Activated CD4-positive, alpha-beta T cell treated with anti-CD3 and anti-CD28 coated beads, Interleukin-2, amount 50 U/mL, for 1 hour (primary cell): Measurements from ENCODE around the gene GPR17.

Source experiments
- DNase-seq: peaks from one replicate; pipeline ENCODE4 v3.0.0-alpha.2; 2020

Gene GPR17

DNA sequence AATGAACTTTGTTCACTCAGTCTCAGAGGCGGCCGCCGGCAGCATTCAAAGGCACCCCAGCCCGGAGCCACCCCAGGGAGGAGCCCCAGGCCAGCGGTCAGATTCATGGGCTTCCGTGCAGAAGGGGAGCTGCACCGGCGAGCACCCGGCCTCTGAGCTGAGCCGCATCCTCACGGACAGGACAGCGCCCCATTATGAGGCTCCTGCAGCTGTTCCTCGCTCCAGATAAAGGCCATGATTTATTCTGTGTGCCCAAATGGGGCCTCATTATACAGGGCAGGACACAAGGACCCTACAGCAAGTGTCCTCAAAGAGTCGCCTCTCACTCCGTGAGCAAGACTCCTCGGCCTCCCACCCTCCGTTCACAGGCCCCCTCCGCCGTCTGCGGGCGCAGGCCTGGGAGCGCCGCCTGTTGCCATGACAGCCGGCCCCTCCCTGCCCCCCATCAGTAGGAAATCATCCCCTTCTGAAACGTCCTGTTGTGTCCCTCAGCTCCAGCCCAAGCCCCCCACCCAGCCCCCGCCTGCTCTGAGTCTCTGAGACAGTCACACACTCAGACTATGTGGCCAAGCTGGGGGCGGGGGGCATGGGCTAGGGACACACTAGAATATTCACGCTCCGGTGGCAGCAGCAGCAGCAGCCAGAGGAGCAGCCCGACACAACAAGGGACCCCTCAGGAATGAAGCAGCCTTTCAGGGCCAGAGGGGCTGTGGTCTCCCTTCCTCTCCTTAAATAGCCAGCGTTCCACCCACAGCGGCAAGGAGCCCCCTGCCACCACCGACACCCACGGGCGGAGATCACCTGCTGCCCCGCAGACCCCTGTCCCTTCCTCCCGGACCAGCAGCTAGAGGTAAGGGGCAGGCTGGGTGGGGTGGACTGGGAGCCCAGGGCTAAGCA, at the start of gene GPR17:
TSS of gene GPR17 (plus strand) at position 759 of the 897 bp plus-strand sequence. CDS start 4,583 bp downstream, outside the sequence.
- DNase-seq = no peak

GRCh38 chr2:127596311-127597045, 49.5 kb upstream of the GPR17 start:
- no peak for DNase-seq

DNA sequence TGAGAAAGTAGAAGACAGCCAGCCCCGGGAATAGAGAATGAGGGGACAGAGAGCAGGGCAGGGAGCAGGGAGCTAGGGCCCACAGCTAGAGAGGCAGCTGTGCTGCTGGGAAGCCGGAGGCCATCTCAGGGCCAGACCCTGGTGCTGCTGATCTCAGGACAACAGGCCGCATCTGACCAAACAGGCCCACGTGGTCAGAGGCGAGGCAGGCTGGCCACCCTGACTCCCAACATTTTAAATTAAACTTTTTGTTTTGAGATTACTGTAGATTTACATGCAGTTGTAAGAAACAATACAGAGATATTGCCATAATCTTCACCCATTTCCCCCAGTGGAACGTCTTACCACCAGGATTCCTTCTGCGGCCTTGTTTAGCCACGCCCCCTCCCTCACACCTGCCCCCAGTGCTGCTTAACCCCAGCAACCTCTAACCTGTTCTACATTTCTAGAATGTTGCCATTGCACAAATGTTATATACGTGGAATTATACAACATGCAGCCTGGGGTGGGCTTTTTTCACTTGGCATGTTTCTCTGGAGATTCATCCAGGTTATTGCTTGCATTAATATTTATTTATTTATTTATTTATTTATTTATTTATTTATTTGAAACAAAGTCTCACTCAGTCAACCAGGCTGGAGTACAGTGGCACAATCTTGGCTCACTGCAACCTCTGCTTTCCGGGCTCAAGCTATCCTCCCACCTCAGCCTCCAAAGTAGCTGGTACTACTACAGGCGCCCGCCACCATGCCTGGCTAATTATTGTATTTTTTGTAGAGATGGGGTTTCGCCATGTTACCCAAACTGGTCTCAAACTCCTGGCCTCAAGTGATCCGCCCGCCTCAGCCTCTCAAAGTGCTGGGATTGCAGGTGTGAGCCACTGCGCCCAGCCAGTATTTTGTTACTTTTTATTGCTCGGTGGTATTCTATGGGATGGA, 48.6 kb upstream of the GPR17 start:
- no peak for DNase-seq

DNA sequence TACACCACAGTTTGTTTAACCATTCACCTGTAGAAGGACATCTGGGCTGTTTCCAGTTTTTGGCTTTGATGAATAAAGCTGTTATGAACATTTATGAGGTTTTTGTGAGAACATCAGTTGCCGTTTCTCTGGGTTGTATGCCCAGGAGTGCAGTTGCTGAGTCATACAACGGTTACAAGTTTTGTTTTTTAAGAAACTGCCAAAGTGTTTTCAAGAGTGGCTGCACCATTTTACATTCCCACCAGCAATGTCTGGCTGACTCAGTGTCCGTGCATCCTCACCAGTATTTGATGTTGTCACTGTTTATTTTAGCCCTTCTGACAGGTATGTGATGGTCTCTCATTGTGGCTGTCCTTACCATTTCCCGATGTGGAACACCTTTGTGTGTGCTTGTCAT, 48.0 kb upstream of the GPR17 start:
- DNase-seq = no peak

DNA sequence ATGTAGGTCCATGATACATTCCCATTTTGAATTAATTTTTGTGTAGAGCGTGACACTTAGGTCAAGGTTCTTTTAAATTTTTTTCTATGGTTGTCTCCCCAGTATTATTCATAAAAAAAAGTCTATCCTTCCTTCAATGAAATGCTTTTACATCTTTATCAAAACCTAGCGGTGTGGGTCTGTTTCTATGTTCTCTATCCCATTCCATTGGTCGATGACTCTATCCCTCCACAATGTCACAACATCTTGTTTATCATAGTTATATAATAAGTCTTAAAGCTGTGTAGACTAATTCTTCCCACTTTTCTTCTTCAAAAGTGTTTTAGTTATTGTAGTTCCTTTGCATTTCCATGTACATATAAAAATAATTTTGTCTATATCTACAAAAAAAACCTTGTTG, 47.2 kb upstream of the GPR17 start:
- no peak for DNase-seq

GRCh38 chr2:127599211-127599610, 46.7 kb upstream of the GPR17 start:
- no peak for DNase-seq

GRCh38 chr2:127604986-127605385, 41.0 kb upstream of the GPR17 start:
- DNase-seq = no peak

DNA sequence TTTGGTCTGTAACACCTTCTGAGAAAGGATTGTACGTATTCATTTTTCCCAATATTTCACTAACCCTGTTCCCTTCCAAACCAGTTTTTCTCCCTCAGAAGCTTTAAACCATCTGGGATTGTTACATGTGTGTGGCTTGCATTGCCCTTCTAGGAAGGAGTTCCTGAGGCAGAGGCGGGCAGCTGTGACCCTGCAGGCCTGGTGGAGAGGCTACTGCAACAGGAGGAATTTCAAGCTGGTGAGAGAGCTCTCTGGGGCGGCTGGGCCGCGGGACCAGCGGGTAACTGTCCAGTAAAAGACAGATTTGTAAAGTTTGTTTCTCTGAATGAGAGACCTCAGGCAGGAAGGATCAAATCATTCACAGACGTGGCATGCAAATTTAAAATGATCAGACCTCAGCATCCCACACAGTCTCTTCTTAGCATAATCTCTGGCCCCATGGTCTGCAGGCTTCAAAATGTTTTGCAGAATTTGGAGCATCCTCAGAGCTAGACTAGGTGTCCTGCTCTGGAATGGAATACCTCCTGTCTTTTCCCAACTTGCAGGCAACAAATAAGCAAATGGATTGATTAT, 40.2 kb upstream of the GPR17 start:
- no peak for DNase-seq

- no peak for DNase-seq
These were observed 39.1 kb upstream of the GPR17 start for GRCh38 chr2:127606625-127607398.

DNA sequence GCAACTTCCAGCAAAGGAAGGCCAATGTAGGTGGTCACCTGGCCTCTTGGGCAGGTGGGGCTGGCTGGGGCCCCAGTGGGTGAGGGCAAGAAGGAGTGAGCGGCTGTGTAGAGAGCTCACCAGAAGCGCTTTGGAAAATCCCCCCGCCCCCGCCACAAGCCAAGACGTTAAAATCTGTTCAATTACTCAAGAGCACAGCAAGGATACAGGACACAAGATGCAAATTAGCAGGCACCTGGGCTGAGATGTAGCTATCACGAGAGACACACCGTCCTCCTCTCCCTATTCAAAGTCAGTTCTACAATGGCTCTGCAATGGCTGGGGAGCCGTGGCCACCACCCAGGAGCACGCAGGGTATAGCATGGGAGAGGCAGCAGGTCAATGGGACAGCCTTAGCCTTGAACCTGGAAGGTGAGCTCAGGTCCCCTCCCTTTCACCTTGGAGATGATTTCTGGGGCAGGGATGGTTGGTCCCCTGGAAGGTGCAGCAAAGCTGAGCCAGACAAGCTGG, 38.5 kb upstream of the GPR17 start:
- DNase-seq = no peak

DNA sequence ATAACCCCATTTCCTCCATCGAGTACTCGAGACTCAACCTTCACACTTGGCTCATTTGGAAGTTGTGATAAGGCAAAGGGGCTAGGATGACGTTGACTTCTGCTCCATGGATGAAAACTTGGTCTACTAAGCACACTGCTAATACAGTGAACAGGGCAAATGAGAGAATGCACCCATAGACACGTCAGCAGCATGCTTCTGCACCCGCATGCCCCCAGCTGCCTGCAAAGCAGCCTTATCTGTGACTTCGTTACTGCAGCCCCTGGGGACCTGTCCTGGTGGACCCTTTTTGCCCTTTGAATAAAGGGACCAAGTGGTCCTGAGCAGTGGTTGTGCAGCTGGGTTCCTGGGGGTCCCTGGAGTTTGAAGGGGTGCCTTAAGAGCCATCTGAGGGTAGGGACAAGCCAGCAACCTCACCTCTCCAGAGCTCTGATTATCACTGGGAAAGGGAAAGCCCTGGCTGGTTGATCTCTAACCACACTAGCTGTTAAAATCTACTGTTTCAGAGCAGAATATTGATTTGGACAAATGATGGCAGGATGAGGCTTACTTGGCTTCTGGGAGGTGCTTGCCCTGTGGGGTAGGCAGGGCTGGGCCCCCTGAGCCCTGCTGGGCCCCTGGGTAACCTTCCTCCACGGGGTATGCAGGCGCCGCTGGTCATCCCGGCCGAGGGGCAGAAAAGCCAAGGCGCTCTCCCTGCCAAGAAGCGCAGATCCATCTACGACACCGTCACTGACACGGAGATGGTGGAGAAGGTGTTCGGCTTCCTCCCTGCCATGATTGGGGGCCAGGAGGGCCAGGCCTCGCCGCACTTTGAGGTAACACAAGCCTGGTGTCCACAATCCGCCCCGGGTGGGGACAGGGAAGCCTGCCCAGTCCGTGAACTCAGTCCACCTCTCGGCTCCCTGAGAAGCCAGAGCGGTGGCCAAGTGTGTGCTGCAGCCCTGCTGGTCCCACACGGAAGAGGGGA, 37.6 kb upstream of the GPR17 start:
- no peak for DNase-seq

- DNase-seq = no peak
These were observed 36.8 kb upstream of the GPR17 start for GRCh38 chr2:127609031-127609751.

GRCh38 chr2:127609818-127610217, 36.1 kb upstream of the GPR17 start:
- no peak for DNase-seq

GRCh38 chr2:127610561-127610960, 35.4 kb upstream of the GPR17 start:
- no peak for DNase-seq

GRCh38 chr2:127611076-127611925, 34.7 kb upstream of the GPR17 start:
- DNase-seq = no peak

- no peak for DNase-seq
These were observed 33.7 kb upstream of the GPR17 start for GRCh38 chr2:127612111-127612822.

DNA sequence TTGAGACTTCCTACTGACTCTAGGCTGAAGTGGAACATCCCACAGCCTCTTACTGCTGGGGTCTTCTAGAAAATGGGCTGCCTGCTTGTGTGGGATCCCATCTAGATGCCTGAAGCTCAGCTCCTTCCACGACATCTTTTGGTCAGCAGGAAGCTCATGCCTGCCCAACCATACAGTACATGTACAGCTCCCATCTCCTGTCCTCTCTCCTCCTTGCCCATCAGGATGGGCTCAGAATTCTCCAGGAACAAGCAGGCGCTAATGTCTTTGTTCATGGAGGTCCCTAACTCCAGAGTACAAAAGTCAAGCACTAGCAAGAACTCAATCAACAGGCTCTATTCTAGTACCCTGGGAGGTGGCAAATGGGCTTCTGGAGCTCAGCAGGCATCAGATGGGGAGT, 31.7 kb upstream of the GPR17 start:
- DNase-seq = no peak

- DNase-seq = no peak
These were observed 31.2 kb upstream of the GPR17 start for GRCh38 chr2:127614731-127615130.
